ENCODE data around the gene NUP93.

GRCh38 chr16:56832768-56833167 lies 102.8 kb downstream of the NUP93 start:
- TF ChIP-seq POLR2AphosphoS5 (IDR thresholded peaks at IDR 0.05) (no peak), CTCF (IDR thresholded peaks at IDR 0.05) (no peak)
